HG02840 (cell line): ENCODE data around the gene PDGFD.

Source experiments
- ATAC-seq: cut with Tn5 transposase; IDR thresholded peaks from one replicate; pipeline ENCODE4 v1.9.1; 2021; ENCODE audit warnings: mild to moderate bottlenecking, moderate library complexity, moderate number of reproducible peaks; ENCODE audit not compliant: unreplicated experiment, low FRiP score

PDGFD gene

GRCh38 chr11:104146421-104146820 lies 17.5 kb downstream of the PDGFD start:
- no peak for ATAC-seq

DNA sequence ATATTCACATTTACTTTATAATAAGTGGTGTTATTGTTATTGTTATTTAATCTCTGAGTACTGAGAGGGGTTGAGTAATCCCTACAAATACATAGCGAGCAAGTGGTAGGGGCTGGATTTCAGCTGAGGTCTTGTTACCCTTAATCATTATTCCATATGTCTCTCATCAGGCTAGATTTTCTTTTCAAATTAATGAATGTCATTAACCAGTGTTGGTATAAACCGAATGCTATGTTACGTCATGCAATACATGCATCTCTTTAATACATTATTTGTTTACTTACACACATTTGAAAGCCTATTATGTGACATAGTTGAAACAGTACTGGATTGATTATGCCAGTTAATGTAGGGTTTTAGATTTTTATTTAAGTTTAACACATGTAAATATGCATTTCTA lies 18.9 kb downstream of the PDGFD start:
- ATAC-seq, result no peak

- no peak for ATAC-seq
Observed at GRCh38 chr11:104142698-104143097, 21.2 kb downstream of the PDGFD start.

GRCh38 chr11:104136861-104137260 lies 27.1 kb downstream of the PDGFD start:
- no peak for ATAC-seq

DNA sequence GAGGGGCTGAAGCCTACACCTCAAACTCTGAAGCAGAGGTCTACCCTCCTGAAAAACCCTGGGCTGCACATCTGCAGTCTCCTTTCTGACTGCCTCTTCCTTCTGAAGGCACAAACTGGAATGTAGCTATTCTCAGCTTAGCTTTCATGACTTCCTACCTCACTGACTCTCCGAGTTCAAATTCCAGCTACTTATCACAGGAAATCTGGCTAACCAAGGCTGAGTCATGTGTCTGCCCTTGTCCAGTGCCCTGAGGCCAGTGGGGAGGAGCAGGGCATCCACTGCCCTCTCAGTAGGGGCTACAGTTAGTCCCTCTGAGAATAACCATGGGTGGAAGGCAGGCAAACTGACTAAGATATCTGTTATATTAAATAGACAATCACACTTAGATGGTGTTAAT lies 29.2 kb downstream of the PDGFD start:
- ATAC-seq, result no peak

GRCh38 chr11:104130161-104130560 lies 33.8 kb downstream of the PDGFD start:
- ATAC-seq, result no peak

DNA sequence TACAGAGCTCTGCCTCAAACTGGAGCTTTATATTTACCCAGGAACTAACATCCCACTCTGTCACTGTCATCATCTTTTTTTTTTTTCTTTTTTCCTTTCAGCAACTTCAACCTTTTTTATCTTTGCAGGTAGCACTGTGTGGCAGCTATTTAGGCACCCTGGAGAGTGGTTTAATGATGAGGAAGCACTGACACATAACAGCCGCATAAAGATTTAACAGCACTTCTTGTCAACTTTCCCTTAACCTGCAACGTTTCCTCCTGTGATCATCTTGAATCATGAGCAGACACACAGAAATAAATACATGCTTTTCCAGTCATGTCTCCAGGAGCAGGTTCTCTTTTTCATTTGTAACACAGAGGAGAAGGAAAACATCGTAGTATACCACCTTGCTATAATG lies 34.8 kb downstream of the PDGFD start:
- ATAC-seq, result no peak

DNA sequence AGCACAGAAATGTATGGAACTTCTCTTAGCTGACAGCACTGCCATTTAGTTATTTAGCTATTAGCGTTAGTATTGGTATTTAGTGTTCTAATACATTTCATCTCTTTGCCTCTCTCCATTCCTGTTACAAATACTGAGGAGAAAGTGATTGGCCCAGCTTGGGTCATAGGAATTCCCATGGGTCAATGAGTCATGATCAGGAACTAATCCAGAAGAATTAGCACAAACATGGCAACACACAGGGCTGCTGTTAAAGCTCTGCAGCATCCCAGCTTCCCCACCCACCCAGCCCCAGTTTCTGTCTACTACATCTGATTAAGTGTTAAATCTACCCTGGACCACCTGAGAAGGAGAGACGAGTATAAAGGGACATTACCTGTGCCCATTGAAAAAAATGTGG lies 36.1 kb downstream of the PDGFD start:
- no peak for ATAC-seq

GRCh38 chr11:104126464-104126863 lies 37.5 kb downstream of the PDGFD start:
- no peak for ATAC-seq

- no peak for ATAC-seq
Observed at GRCh38 chr11:104124979-104125378, 39.0 kb downstream of the PDGFD start.

DNA sequence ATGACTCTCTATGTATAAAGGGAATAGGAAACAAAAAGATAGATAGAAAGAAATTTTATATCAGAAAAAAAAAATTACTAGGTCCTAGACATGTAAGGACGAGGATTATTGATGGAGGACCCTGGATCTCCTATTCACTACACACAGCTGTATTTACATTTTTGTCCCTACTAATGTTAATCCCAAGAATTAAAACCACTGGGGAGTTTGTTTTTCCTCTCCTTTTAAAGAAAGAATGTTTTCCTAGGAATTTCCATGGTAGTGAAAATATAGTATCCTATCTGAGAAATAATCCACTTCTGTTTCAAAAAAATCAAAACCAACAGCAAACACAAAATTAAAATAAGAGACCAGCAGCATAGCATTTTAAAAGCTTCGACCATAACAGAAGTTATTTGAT lies 41.1 kb downstream of the PDGFD start:
- no peak for ATAC-seq

- ATAC-seq, result no peak
Observed at GRCh38 chr11:104122011-104122635, 41.8 kb downstream of the PDGFD start.

DNA sequence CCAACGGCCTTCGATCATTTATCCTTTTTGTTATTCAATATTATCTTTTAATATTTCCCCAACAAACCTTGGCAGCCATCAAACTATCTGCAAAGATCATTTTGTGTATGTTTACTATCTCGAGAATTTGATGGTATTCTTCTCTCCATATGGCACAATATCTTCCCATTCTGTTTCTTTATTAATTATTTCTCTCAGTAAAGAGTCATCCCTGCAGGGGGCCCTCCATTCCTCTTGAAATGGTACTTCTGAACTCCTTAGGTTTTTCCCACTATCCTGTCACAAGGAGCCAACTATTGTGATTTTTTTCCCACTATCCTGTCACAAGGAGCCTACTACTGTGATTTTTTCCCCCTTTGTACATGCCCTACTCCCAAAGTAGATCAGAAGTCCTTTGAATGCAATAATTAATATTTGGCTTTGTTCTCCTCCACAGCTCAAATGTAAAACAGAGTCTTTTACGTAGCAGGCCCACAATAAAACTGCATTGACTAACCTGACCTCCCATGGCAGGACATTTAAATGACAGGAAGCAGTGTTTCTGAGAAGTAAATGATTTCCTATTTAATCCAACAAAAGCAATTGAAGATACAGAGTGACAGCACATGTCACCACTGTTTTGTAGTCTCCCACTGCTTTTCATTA lies 43.3 kb downstream of the PDGFD start:
- no peak for ATAC-seq

GRCh38 chr11:104118105-104118744 lies 45.7 kb downstream of the PDGFD start:
- no peak for ATAC-seq

- ATAC-seq, result no peak
Observed at GRCh38 chr11:104113541-104113940, 50.4 kb downstream of the PDGFD start.

DNA sequence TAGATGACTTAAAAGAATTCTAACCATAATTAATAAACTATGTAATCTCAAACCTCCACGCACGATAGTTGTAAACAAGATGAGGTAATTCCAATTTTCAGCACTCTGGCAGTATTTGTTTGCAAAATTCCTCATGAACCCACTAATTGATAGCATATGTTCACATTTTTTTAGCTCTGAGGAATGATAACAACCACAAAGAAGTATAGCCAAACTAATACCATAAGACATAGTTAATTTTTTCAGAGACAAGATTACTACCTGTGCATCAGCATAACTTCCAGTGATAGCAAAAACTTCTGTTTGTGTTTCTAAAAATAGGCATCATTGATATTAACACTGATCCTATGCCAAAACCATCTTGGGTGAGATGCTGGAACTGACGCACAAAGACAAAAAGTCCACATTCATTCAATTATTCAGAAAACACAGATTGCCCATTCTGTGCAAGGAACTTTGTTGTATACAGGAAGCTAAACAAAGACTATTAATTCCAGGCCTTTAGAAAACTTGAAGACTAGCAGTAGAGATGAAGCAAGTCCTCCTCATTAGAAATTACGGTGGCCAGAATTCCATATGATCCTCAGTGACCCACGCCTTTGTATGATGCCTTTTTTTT lies 57.7 kb downstream of the PDGFD start:
- ATAC-seq, result no peak

DNA sequence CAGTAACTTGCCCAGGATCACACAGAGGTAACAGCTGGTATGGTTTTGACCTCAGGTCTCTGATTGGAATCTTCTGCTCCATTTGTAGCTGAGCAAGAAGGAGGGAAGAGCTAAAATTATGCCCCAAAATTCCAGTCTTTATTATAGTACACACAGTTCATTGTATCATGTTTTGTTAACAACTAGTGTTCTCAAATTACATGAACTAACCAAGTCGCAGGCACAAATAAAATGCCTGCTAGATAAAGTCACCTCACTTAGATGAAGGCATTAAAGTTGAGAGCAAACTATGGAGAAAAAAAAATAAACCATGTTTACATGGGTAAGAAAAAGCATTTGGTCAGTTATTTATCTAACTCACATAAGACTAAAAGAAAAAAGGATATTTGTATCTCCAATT lies 58.8 kb downstream of the PDGFD start:
- no peak for ATAC-seq

DNA sequence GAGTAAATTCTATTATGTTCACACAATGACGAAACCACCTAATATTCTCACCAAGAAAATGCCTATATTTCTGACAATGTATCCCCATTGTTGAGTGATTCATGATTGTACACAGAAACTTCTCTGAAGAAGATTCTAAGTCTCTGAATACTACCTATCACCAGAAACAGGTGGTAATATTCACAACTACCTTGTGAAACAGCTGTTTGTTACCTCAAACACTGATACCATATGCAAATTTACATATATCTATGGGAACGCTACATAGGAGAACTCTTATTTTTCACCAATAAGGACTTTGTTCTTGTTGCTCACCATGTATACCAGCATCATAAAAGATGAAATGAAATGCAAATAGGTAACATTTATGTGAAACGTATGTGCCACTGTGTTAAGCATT lies 59.3 kb downstream of the PDGFD start:
- no peak for ATAC-seq

DNA sequence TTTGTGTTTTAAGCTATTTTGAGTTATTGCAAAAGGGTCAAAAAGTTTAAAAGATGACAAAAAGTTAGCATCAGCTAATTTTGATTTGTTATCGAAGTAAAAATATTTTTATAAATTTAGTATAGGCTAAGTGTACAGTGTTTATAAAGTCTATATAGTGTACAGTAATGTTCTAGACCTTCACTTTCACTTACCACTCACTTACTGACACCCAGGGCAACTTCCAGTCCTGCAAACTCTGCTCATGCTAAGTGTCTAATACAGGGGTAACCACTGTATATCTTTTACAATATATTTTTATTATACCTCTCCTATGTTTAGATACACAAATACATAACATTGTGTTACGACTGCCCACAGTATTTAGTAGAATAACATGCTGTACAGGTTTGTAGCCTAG lies 59.7 kb downstream of the PDGFD start:
- ATAC-seq, result no peak

- no peak for ATAC-seq
Observed at GRCh38 chr11:104098555-104098954, 65.4 kb downstream of the PDGFD start.

DNA sequence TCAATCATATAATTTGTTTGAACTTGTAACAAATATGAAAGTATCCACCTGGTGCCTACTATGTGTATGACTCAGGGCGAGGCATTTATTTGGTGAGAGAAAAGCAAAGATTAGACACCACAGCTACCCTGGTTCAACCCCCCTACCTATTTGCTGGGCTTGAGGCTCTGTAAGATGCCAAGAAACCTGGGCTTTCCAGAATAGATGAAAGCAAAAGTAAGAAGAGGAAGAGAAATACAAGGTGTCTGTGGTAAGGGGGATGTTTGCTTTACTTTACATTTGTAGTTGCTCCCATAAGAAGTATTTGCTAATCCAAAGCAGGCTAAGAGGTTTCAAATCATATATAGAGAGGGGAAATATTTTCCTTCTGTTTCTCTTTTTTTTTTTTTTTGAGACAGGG lies 65.8 kb downstream of the PDGFD start:
- ATAC-seq, result no peak

DNA sequence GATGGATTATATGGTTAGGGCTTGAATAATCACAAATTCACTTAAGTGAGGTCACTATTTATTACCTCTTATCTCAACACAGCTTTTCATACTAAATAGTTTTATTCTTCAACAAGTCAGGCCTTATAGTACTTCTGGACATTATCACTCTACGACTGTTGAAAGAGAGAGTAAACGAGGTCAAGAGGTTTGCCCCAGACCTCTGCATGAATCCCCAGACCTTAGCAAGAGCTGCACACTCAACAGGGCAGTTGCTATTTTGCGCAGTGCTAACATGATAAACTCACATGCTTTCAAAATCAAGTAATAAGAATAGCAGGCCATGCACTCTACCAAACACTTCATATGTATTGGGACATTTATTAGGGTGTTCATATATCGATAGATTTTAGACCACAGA lies 67.0 kb downstream of the PDGFD start:
- ATAC-seq, result no peak
